Measurements from ENCODE around the gene SLC35B4. TPM values are rescaled to one million over a fixed set of nuclear protein-coding genes. Genes with fewer than 3 reads are reported as not detected.
A peak's percentile ranks its signal among the peaks of the same experiment; 100 is the strongest.

SLC35B4 gene
- total RNA-seq, 2 donors from 2014 or later: 35.6 to 42.2 TPM

GRCh38 chr7:134317434-134317833 is 704 bp upstream of the SLC35B4 start:
- Mint-ChIP-seq H3K27me3 (ENCODE audit: insufficient read depth) (peaks cover 12% of the 10 kb centered on the region), H3K9me3 (no peaks in the 10 kb centered on the region), H3K4me3 (peak overlapping the region; percentile 80), H3K36me3 (ENCODE audit: low read depth) (no peaks in the 10 kb centered on the region), H3K4me1 (peaks cover 12% of the 10 kb centered on the region), H3K27ac (no peak overlapping the region)
- Histone ChIP-seq H3K4me1 (ENCODE audit: control insufficient read depth, insufficient read depth, low read length) (no peaks in the 10 kb centered on the region), H3K27me3 (ENCODE audit: control insufficient read depth, insufficient read depth, low read length, poor library complexity, severe bottlenecking) (peaks cover 10% of the 10 kb centered on the region), H3K9ac (ENCODE audit: extremely low read depth, low read length, poor library complexity, severe bottlenecking) (no peak overlapping the region), H3K36me3 (ENCODE audit: control insufficient read depth, insufficient read depth, low read length) (no peaks in the 10 kb centered on the region), H3K4me3 (ENCODE audit: low read length) (peak overlapping the region; percentile 80), H3K27ac (ENCODE audit: low read depth, low read length) (no peak overlapping the region), H3K9me3 (ENCODE audit: control insufficient read depth, low read length) (no peaks in the 10 kb centered on the region)
- WGBS, 2 experiments (ENCODE audit: insufficient coverage in 1 of 2, insufficient read length in 1 of 2): 78 to 83% methylated on average over 3 to 7 of the region's 7 CpGs
- no peak for DNase-seq
- no peak for TF ChIP-seq CTCF (conservative IDR thresholded peaks at IDR 0.05)

- Mint-ChIP-seq H3K36me3 (ENCODE audit: low read depth) (peaks cover 7% of the 10 kb centered on the region), H3K9me3 (no peaks in the 10 kb centered on the region), H3K4me1 (peaks cover 12% of the 10 kb centered on the region), H3K27me3 (ENCODE audit: insufficient read depth) (peaks cover 12% of the 10 kb centered on the region), H3K27ac (peak overlapping the region; percentile 24), H3K4me3 (peak overlapping the region; percentile 80)
- no peak for TF ChIP-seq CTCF (conservative IDR thresholded peaks at IDR 0.05)
- Histone ChIP-seq H3K36me3 (ENCODE audit: control insufficient read depth, insufficient read depth, low read length) (no peaks in the 10 kb centered on the region), H3K4me1 (ENCODE audit: control insufficient read depth, insufficient read depth, low read length) (no peaks in the 10 kb centered on the region), H3K9me3 (ENCODE audit: control insufficient read depth, low read length) (no peaks in the 10 kb centered on the region), H3K9ac (ENCODE audit: extremely low read depth, low read length, poor library complexity, severe bottlenecking) (peak overlapping the region; percentile 64), H3K27ac (ENCODE audit: low read depth, low read length) (no peak overlapping the region), H3K27me3 (ENCODE audit: control insufficient read depth, insufficient read depth, low read length, poor library complexity, severe bottlenecking) (peaks cover 10% of the 10 kb centered on the region), H3K4me3 (ENCODE audit: low read length) (peak overlapping the region; percentile 80)
- WGBS, 2 experiments (ENCODE audit: insufficient coverage in 1 of 2, insufficient read length in 1 of 2): 23 to 31% methylated on average over 15 to 20 of the region's 20 CpGs
- no peak for DNase-seq
Measured at GRCh38 chr7:134315679-134316538, 821 bp downstream of the SLC35B4 start.

GRCh38 chr7:134313543-134313942 is 3.2 kb downstream of the SLC35B4 start:
- H3K27ac ChIP-seq (ENCODE audit: low read depth, low read length): no peak overlapping the region
- Mint-ChIP-seq H3K27ac (no peak overlapping the region), H3K4me3 (no peak overlapping the region), H3K36me3 (ENCODE audit: low read depth) (peaks cover 7% of the 10 kb centered on the region), H3K27me3 (ENCODE audit: insufficient read depth) (no peaks in the 10 kb centered on the region), H3K4me1 (peaks cover 12% of the 10 kb centered on the region), H3K9me3 (no peaks in the 10 kb centered on the region)
- no peak overlapping the region for H3K9ac ChIP-seq (ENCODE audit: extremely low read depth, low read length, poor library complexity, severe bottlenecking)
- H3K36me3 ChIP-seq (ENCODE audit: control insufficient read depth, insufficient read depth, low read length): peaks cover 9% of the 10 kb centered on the region
- WGBS, 2 experiments (ENCODE audit: insufficient coverage in 1 of 2, insufficient read length in 1 of 2): 86 to 91% methylated on average over 1 of the region's 1 CpG
- H3K27me3 ChIP-seq (ENCODE audit: control insufficient read depth, insufficient read depth, low read length, poor library complexity, severe bottlenecking): peaks cover under 1% of the 10 kb centered on the region
- H3K4me1 ChIP-seq (ENCODE audit: control insufficient read depth, insufficient read depth, low read length): no peaks in the 10 kb centered on the region
- TF ChIP-seq CTCF (conservative IDR thresholded peaks at IDR 0.05): no peak
- H3K9me3 ChIP-seq (ENCODE audit: control insufficient read depth, low read length): no peaks in the 10 kb centered on the region
- H3K4me3 ChIP-seq (ENCODE audit: low read length): no peak overlapping the region
- DNase-seq: no peak

Measured in endodermal cell (in vitro differentiated cells).